Stimulated activated CD4-positive, alpha-beta T cell treated with anti-CD3 and anti-CD28 coated beads, Interleukin-4, amount 100 ng/mL, for 24 hours (primary cell): ENCODE results near the gene BCL2L1.

Experiments used
- DNase-seq: peaks from one replicate; pipeline ENCODE4 v3.0.0-alpha.2; 2020

Gene BCL2L1

GRCh38 chr20:31708736-31709534 lies 13.7 kb downstream of the BCL2L1 start:
- no peak for DNase-seq

GRCh38 chr20:31707994-31708735 lies 14.5 kb downstream of the BCL2L1 start:
- DNase-seq, result no peak

GRCh38 chr20:31707258-31707615 lies 15.4 kb downstream of the BCL2L1 start:
- no peak for DNase-seq

- no peak for DNase-seq
Measured at GRCh38 chr20:31706607-31707257, 15.9 kb downstream of the BCL2L1 start.

GRCh38 chr20:31705598-31706597 lies 16.8 kb downstream of the BCL2L1 start:
- DNase-seq, result no peak

- DNase-seq, result no peak
Measured at GRCh38 chr20:31705191-31705590, 17.5 kb downstream of the BCL2L1 start.

- DNase-seq, result no peak
Measured at GRCh38 chr20:31704225-31705119, 18.2 kb downstream of the BCL2L1 start.

- DNase-seq, result no peak
Measured at GRCh38 chr20:31701591-31701990, 21.1 kb downstream of the BCL2L1 start.

- no peak for DNase-seq
Measured at GRCh38 chr20:31700747-31701146, 21.9 kb downstream of the BCL2L1 start.

GRCh38 chr20:31699801-31700728 lies 22.6 kb downstream of the BCL2L1 start:
- DNase-seq, result no peak

GRCh38 chr20:31698803-31699718 lies 23.6 kb downstream of the BCL2L1 start:
- DNase-seq, result no peak

GRCh38 chr20:31698243-31698802 lies 24.3 kb downstream of the BCL2L1 start:
- DNase-seq, result no peak

GRCh38 chr20:31695849-31696804 lies 26.5 kb downstream of the BCL2L1 start:
- DNase-seq, result no peak

- DNase-seq, result no peak
Measured at GRCh38 chr20:31694842-31695593, 27.6 kb downstream of the BCL2L1 start.

- no peak for DNase-seq
Measured at GRCh38 chr20:31693987-31694661, 28.5 kb downstream of the BCL2L1 start.

GRCh38 chr20:31693402-31693801 lies 29.3 kb downstream of the BCL2L1 start:
- no peak for DNase-seq
